ENCODE data around the gene SLC16A3.
A peak's percentile ranks its signal among the peaks of the same experiment; 100 is the strongest.

SLC16A3 gene

DNA sequence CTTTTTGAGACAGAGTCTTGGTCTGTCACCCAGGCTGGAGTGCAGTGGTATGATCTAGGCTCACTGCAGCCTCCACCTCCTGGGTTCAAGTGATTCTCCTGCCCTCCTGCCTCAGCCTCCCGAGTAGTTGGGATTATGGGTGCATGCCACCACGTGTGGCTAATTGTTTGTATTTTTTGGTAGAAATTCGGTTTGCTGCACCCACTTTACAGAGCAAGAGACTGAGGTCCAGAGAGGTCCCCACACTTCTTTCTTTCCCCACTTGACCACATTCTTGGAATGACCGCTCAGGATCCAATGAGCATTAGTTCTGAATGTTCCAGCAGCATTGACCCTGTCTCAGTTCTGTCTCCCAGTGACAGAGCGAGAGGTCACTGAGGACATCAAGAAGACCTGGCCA lies 5.3 kb upstream of the SLC16A3 start:
- DNase-seq (ENCODE audit: low read depth): no peak

DNA sequence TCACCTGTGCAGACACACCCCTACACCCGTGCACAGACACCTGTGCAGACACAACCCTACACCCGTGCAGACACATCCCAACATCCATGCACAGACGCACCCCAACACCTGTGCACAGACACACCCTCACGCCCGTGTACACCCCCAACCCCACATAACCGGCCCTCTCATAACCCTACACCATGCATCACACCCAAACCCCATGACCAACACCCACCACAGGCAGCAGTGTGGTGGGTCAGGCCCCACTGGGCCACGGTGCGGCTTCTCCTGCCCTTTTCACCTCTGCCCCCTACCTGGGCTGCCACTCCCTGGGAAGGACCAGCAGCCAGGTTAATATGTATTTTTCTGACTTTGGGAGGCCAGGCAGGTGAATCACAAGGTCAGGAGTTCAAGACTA lies 4.2 kb upstream of the SLC16A3 start:
- DNase-seq (ENCODE audit: low read depth): no peak

GRCh38 chr17:82225368-82226029 lies 3.3 kb upstream of the SLC16A3 start:
- DNase-seq (ENCODE audit: low read depth): no peak

- DNase-seq (ENCODE audit: low read depth): no peak
Measured at GRCh38 chr17:82226146-82226808, 2.6 kb upstream of the SLC16A3 start.

- no peak for DNase-seq (ENCODE audit: low read depth)
Measured at GRCh38 chr17:82226809-82227628, 1.8 kb upstream of the SLC16A3 start.

- DNase-seq (ENCODE audit: low read depth): no peak
Measured at GRCh38 chr17:82227629-82228277, 1.1 kb upstream of the SLC16A3 start.

DNA sequence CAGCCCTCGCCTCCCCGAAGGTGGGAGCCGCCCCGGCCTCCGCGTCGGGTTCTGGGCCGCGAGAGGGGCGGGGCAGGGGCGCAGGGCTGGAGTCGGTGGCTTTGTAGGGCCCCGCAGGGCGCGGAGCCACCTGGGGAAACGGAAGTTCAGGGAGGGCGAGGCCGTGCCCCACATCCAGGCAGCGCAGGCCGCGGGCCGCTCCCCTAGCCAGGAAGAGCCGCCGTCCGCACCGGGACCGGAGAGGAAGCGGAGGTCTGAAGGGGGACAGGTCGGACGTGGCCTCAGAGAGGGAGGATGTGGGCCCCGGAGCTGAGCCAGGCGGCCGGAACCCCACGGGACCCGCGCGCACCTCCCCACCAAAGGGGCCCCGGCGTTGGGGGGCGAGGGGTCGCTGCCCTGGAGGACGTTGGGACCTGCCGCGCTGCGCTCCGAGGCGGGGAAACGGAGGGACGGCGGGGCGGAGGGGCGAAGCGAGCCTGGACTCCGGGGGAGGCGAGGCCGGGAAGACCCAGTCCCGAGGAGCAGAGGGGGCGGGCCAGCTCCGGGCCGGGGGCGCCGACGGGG lies 482 bp upstream of the SLC16A3 start:
- DNase-seq (ENCODE audit: low read depth): no peak

GRCh38 chr17:82229698-82230608 lies 1.1 kb downstream of the SLC16A3 start:
- DNase-seq (ENCODE audit: low read depth): no peak

DNA sequence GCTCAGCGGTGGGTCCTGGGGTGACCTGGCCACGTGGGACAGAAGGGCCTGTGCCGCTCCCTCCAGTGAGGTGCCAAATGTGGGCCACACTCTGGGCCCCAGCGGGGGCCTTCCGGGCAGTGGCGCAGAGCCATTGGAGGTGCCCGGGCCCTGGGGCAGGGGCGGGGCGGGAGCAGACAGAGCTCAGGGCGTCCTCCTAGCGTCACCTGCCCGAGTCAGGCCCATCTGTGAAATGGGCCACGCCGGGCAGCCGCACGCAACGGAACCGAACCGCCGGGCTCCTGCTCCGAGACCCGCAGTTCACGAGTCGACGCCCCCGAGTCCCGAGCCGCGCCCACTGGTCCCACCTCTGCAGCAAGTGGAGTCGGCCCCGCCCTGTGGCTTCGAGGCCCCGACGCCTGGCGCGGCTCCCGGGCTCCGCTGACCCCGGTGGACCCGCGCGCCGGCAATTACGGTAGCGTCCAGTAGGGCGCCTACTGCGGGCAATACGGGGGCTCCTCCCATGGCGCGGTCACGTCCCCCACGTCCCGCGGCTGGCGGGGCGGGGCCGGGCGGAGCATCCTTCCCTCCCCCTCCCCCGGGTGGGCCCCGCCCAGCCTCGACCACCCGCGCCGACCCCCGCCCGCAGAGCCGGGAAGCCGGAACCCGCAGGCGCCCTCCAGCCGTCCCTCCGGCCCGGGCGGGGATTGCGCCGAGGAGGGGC lies 1.9 kb downstream of the SLC16A3 start:
- DNase-seq (ENCODE audit: low read depth): peak; percentile 88

- no peak for DNase-seq (ENCODE audit: low read depth)
Measured at GRCh38 chr17:82231312-82231561, 2.4 kb downstream of the SLC16A3 start.

GRCh38 chr17:82231562-82232321 lies 2.9 kb downstream of the SLC16A3 start:
- peak; percentile 71 for DNase-seq (ENCODE audit: low read depth)

DNA sequence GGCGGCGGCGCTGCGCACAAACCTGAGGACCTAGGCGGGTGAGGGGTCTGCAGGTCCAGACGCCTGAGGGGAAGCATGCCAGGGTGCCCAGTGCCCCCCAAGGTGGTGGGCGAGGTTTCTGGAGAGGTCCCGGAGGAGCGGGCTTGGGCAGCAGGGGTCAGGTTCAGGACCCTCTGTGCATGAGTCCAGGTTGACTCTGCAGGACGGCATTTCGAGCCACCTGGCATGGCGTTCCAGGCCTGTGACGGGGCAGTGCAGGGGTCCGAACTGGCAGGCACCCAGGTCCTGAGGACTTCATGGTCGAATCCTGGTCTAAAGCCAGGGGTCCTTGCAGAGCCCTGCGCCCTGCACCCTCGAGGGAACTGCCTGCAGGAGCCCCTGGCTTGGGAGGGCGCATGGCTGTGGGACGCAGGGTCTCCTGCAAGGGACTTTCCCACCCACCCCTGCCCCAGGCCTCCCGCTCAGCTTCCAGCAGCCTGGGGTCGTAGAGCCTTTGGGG lies 3.5 kb downstream of the SLC16A3 start:
- DNase-seq (ENCODE audit: low read depth): no peak

GRCh38 chr17:82232876-82233785 lies 4.3 kb downstream of the SLC16A3 start:
- DNase-seq (ENCODE audit: low read depth): no peak

- DNase-seq (ENCODE audit: low read depth): no peak
Measured at GRCh38 chr17:82234211-82235055, 5.6 kb downstream of the SLC16A3 start.

GRCh38 chr17:82235056-82235774 lies 6.4 kb downstream of the SLC16A3 start:
- no peak for DNase-seq (ENCODE audit: low read depth)

DNA sequence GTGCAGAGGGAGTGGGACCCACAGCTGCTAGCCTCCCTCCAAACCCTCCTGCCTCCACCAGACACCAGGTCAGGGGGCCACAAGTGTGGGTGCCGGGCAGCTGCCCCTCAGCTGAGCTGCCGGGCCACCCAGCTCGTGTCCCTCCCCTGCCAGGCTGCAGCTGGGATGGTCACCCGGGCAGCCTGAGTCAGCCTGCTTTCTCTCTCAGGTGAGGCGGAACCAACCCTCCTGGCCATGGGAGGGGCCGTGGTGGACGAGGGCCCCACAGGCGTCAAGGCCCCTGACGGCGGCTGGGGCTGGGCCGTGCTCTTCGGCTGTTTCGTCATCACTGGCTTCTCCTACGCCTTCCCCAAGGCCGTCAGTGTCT lies 6.9 kb downstream of the SLC16A3 start:
- DNase-seq (ENCODE audit: low read depth): no peak
